Epithelial cell of proximal tubule (primary cell): ENCODE measurements around the gene CKS1B. TPM values are rescaled to one million over a fixed set of nuclear protein-coding genes. Genes with fewer than 3 reads are reported as not detected.

Experiments
- DNase-seq: peaks from one replicate; pipeline ENCODE4 v3.0.0-alpha.2; 2011; ENCODE audit warnings: low read depth
- H3K4me3 ChIP-seq: 2 replicates; pipeline ENCODE4 v1.5.1; 2011; ENCODE audit warnings: low read depth, mild to moderate bottlenecking, low read length
- total RNA-seq: library from RNA; depleted of rRNA; stranded (reverse); fragments of >200 nt; gene quantifications from 2 replicates; pipeline ENCODE4 v1.2.3, GENCODE V29; 2015
- TF ChIP-seq, protein P1 (sequence below): conservative IDR thresholded peaks from 2 replicates; pipeline ENCODE4 v1.5.1; 2012; ENCODE audit warnings: low read depth, mild to moderate bottlenecking, low read length

Gene CKS1B
- total RNA-seq, 1 donor from 2014 or later = 358 TPM

DNA sequence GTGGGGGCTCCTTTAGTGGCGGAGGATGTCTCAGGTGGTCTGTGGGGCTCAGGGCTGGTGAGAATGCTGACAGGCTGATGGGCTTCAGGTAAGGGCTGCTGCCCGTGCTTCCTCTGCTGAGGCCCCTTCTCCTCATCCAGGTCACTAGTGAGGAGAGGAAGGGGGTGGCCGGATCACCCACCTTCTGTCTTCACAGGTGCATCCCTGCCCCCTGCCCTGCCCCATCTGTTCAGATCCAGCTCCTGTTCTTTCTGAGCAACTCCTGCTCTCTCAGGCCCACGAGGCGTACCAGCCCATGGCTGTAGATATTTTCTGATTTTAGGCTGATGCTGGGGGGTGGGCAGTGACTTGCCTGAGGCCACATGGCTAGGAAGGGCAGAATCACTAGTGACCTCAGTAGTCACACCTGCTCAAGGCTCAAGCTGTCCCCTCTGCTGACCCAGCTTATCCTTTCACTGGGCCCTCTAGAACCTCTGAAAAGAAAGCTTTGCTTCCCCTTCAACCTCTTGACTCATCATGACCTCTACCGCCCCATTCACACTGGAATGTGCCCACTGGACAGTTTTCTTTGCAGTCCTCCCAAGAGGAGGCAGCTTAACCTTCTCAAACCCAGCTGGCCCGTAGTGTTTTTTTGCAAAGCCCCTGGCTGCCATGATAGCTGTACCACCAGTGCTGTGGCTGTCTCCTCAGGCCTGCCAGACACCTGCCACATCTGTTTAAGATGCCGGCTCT is 44.3 kb downstream of the CKS1B start:
- no peak for DNase-seq
- H3K4me3 ChIP-seq = no peak overlapping the region
- TF ChIP-seq, protein P1, sequence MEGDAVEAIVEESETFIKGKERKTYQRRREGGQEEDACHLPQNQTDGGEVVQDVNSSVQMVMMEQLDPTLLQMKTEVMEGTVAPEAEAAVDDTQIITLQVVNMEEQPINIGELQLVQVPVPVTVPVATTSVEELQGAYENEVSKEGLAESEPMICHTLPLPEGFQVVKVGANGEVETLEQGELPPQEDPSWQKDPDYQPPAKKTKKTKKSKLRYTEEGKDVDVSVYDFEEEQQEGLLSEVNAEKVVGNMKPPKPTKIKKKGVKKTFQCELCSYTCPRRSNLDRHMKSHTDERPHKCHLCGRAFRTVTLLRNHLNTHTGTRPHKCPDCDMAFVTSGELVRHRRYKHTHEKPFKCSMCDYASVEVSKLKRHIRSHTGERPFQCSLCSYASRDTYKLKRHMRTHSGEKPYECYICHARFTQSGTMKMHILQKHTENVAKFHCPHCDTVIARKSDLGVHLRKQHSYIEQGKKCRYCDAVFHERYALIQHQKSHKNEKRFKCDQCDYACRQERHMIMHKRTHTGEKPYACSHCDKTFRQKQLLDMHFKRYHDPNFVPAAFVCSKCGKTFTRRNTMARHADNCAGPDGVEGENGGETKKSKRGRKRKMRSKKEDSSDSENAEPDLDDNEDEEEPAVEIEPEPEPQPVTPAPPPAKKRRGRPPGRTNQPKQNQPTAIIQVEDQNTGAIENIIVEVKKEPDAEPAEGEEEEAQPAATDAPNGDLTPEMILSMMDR = no peak

DNA sequence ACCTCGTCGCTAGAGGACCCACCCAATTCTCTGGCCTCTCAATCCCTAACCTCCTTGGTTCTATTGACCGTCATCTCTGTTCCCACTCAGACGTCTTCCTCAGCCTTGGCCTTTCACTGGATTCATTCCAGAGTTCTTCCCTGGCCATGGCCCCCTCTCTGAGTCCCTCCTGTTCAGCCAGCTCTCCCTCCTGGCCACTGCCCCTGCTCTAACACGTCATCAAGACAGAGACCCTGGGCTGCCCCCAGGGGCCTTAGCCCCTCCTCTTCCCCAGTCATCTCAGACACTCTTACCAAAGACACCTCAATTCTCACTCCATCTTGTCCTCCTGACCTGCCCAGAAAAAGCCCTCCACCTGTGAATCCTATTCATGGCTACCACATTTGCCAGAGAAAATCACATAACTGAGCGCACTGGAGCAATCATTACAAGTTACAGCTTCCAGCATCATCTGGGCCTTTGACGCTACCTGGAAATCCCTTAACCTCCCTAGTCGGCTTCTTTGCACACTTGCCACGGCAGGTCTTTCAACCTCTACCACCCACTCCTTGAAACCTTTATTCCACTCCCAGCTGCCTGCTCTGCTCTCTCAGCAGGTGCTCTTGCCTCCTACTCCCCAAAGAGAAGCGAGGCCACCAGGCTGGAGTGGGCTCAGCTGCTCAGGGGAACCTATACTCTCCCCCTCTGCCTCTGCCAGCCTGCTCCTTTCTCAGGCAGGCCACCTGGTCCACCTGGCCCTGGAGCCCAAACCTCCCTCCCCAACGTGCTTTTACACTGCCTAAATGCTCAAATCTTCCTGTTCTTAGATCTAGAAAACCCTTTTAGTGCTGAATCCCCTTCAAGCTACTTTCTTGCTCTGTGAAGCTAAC is 45.1 kb downstream of the CKS1B start:
- no peak overlapping the region for H3K4me3 ChIP-seq
- TF ChIP-seq, protein P1 = no peak
- no peak for DNase-seq

DNA sequence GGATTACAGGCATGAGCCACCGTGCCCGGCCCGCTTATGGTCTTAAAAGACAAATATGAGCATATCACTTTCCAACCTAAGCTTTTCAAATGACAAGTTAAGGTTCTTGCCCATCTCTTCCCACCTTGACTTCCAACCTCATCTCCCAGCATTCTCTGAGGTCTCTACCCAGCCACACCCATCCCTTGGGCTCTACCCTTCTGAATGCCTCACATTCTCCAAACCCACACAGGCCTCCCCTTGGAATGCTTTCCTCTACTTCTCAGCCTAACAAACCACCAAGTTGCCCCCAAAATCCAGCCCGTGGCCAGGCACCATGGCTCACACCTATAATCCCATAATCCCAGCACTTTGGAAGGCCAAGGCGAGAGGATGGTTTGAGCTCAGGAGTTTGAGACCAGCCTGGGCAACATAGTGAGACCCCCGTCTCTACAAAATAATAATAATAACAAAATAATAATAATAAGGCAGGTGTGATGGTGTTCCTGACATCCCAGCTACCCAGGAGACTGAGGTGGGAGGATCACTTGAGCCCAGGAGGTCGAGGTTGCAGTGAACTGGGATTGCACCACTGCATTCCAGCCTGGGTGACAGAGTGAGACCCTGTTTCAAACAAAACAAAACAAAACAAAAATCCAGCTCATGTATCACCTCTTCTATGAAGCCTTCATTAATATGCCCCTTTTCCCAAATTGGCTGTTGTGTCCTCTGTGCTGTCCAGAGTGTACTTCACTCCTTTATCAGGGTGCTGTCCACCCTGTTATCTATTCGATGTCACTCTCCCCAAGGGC is 47.9 kb downstream of the CKS1B start:
- TF ChIP-seq, protein P1 = no peak
- no peak overlapping the region for H3K4me3 ChIP-seq
- no peak for DNase-seq

DNA sequence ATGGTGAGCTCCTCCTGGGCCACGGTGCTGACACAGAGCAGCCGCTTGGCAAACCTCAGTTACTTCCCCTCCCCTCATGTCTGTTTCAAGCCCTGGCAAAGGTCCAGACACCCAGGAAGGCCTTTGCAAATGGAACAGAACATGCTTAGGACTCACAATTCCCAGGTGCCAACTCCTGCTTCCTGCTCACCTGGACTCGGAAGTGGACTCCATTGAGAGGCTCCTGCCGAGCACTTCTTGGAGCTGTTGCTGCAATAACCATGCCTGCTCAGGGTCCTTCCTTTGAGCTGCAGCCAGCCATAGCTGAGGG is 48.4 kb downstream of the CKS1B start:
- TF ChIP-seq, protein P1 = no peak
- no peak for DNase-seq
- H3K4me3 ChIP-seq = no peak overlapping the region

DNA sequence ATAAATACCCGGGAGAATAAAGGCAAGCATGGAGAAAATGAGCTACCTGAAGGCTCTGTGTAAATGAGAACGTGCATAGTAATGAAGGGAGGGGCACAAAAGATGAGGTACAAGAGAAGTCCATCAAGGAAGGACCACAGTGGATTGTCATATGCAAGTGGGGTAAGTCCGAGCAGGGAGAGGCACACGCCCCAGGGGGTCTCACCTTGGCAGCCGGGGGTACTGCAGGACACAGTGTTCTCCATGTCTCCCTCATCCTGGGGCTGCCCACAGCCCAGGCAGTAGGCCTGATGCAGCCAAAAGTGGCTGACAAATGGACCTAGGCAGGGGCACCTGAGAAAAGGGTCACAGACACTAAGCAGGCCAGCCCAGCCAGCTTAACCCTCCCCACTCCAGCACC is 49.1 kb downstream of the CKS1B start:
- DNase-seq = no peak
- TF ChIP-seq, protein P1 = no peak

DNA sequence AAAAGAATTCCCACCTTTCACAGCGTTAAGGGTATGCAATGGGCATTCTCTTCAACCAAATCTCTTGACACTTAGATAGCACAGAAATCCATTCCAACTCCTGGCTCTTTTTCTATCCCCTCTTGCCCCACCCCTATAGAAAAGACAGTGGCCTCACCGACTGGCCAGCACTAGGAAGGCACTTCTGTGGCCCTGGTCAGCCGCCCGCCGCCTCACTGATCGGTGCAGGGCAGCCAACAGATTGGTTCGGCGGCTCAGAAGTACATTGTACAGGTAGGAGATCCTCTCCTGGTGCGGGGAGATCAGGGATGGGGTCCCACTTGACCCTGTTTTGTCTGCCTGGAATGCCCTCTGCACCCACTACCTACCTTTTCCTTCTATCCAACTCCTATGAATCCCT is 49.8 kb downstream of the CKS1B start:
- no peak for DNase-seq
- TF ChIP-seq, protein P1 = no peak
- no peak overlapping the region for H3K4me3 ChIP-seq

More for the DNA sequence above, 49.1 kb downstream of the CKS1B start:
- no peak overlapping the region for H3K4me3 ChIP-seq
